ENCODE data around the gene MYO3B.

DNA sequence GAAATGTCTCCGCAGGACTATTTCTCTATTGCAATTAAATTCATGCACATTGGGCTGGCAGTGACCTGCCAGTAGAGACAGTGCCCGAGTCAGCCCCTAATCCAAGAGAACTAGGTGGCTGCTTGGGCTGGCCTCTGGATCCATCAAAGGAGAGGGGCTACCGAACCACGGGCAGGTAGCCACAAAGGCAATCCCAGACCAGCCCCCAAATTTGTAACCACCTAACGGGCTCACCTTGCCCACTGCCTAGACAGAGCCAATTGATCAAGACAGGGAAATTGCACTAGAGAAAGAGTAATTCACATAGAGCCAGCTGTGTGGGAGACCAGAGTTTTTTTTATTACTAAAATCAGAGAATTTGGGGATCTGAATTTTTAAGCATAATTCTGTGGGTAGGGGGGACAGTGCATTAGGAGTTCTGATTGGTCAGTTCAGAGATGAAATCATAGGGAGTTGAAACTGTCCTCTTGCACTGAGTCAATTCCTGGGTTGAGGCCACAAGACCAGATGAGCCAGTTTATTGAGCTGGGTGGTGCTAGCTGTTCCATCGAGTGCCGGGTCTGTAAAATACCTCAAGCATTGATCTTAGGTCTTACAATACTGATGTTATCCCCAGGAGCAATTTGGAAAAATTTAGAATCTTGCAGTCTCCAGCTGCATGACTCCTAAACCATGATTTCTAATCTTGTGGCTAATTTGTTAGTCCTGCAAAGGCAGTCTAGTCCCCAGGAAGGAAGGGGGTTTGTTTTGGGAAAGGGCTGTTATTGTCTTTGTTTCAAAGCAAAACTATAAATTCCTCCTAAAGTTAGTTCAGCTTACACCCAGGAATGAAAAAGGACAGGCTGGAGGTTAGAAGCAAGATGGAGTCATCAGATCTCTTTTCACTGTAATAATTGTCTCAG, 276.8 kb downstream of the MYO3B start:
- TF ChIP-seq, protein P1, sequence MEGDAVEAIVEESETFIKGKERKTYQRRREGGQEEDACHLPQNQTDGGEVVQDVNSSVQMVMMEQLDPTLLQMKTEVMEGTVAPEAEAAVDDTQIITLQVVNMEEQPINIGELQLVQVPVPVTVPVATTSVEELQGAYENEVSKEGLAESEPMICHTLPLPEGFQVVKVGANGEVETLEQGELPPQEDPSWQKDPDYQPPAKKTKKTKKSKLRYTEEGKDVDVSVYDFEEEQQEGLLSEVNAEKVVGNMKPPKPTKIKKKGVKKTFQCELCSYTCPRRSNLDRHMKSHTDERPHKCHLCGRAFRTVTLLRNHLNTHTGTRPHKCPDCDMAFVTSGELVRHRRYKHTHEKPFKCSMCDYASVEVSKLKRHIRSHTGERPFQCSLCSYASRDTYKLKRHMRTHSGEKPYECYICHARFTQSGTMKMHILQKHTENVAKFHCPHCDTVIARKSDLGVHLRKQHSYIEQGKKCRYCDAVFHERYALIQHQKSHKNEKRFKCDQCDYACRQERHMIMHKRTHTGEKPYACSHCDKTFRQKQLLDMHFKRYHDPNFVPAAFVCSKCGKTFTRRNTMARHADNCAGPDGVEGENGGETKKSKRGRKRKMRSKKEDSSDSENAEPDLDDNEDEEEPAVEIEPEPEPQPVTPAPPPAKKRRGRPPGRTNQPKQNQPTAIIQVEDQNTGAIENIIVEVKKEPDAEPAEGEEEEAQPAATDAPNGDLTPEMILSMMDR (IDR thresholded peaks at IDR 0.05) = no peak
- TF ChIP-seq CBFB (CRISPR knock-in tag; IDR thresholded peaks at IDR 0.05; ENCODE audit: low read depth) = no peak
- TF ChIP-seq, protein P2, sequence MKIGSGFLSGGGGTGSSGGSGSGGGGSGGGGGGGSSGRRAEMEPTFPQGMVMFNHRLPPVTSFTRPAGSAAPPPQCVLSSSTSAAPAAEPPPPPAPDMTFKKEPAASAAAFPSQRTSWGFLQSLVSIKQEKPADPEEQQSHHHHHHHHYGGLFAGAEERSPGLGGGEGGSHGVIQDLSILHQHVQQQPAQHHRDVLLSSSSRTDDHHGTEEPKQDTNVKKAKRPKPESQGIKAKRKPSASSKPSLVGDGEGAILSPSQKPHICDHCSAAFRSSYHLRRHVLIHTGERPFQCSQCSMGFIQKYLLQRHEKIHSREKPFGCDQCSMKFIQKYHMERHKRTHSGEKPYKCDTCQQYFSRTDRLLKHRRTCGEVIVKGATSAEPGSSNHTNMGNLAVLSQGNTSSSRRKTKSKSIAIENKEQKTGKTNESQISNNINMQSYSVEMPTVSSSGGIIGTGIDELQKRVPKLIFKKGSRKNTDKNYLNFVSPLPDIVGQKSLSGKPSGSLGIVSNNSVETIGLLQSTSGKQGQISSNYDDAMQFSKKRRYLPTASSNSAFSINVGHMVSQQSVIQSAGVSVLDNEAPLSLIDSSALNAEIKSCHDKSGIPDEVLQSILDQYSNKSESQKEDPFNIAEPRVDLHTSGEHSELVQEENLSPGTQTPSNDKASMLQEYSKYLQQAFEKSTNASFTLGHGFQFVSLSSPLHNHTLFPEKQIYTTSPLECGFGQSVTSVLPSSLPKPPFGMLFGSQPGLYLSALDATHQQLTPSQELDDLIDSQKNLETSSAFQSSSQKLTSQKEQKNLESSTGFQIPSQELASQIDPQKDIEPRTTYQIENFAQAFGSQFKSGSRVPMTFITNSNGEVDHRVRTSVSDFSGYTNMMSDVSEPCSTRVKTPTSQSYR (CRISPR knock-in tag; IDR thresholded peaks at IDR 0.05) = no peak
- no peak for TF ChIP-seq TEAD1 (CRISPR knock-in tag; IDR thresholded peaks at IDR 0.05)
- TF ChIP-seq, protein P3, sequence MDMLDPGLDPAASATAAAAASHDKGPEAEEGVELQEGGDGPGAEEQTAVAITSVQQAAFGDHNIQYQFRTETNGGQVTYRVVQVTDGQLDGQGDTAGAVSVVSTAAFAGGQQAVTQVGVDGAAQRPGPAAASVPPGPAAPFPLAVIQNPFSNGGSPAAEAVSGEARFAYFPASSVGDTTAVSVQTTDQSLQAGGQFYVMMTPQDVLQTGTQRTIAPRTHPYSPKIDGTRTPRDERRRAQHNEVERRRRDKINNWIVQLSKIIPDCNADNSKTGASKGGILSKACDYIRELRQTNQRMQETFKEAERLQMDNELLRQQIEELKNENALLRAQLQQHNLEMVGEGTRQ (CRISPR knock-in tag; IDR thresholded peaks at IDR 0.05) = no peak
- TF ChIP-seq TCF7 (CRISPR knock-in tag; IDR thresholded peaks at IDR 0.05; ENCODE audit: low read depth) = no peak
- no peak for TF ChIP-seq ELF4 (CRISPR knock-in tag; IDR thresholded peaks at IDR 0.05; ENCODE audit: low read depth)
- TF ChIP-seq, protein P4, sequence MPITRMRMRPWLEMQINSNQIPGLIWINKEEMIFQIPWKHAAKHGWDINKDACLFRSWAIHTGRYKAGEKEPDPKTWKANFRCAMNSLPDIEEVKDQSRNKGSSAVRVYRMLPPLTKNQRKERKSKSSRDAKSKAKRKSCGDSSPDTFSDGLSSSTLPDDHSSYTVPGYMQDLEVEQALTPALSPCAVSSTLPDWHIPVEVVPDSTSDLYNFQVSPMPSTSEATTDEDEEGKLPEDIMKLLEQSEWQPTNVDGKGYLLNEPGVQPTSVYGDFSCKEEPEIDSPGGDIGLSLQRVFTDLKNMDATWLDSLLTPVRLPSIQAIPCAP (CRISPR knock-in tag; IDR thresholded peaks at IDR 0.05) = no peak
- TF ChIP-seq, protein P5, sequence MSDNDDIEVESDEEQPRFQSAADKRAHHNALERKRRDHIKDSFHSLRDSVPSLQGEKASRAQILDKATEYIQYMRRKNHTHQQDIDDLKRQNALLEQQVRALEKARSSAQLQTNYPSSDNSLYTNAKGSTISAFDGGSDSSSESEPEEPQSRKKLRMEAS (CRISPR knock-in tag; IDR thresholded peaks at IDR 0.05) = no peak
- TF ChIP-seq, protein P6, sequence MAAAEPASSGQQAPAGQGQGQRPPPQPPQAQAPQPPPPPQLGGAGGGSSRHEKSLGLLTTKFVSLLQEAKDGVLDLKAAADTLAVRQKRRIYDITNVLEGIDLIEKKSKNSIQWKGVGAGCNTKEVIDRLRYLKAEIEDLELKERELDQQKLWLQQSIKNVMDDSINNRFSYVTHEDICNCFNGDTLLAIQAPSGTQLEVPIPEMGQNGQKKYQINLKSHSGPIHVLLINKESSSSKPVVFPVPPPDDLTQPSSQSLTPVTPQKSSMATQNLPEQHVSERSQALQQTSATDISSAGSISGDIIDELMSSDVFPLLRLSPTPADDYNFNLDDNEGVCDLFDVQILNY (CRISPR knock-in tag; IDR thresholded peaks at IDR 0.05) = no peak
- TF ChIP-seq JUN (CRISPR knock-in tag; IDR thresholded peaks at IDR 0.05) = no peak
- no peak for TF ChIP-seq ESRRA (CRISPR knock-in tag; IDR thresholded peaks at IDR 0.05; ENCODE audit: borderline replicate concordance)
- TF ChIP-seq SMAD3 (CRISPR knock-in tag; IDR thresholded peaks at IDR 0.05; ENCODE audit: borderline replicate concordance) = no peak

Measured in WTC11 (cell line).